B cell (primary cell): Measurements from ENCODE around the gene EFCAB9. TPM values are rescaled to one million over a fixed set of nuclear protein-coding genes. Genes with fewer than 3 reads are reported as not detected.
A peak's percentile ranks its signal among the peaks of the same experiment; 100 is the strongest.
"Not testable (repeated sequence)": the region's sequence is repeated elsewhere in the genome, so short reads cannot be mapped to it uniquely, and the experiment has no call there.

Experiments used
- ATAC-seq: fragments of 200-7000 bp; cut with Tn5 transposase; one replicate; pipeline ENCODE4 v1.10.0; 2021; ENCODE audit warnings: low read depth, mild to moderate bottlenecking, moderate number of reproducible peaks, moderate library complexity
- CTCF ChIA-PET: fragments of 350-600 bp; sonication (Branson Sonifier 250); formaldehyde crosslinking; loops from one replicate; lab custom pipeline; 2021; ENCODE audit warnings: antibody characterized with exemption, inconsistent platforms; lab: Charles Lee
- POLR2A ChIA-PET: fragments of 350-600 bp; sonication (Branson Sonifier 250); formaldehyde crosslinking; loops from one replicate; lab custom pipeline; 2021; ENCODE audit warnings: antibody characterized with exemption; lab: Charles Lee
- DNase-seq: peaks from one replicate; pipeline ENCODE4 v3.0.0; 2013
- H2AFZ ChIP-seq: 2 replicates; pipeline ENCODE4 v1.6.1; 2012; ENCODE audit warnings: mild to moderate bottlenecking, low read depth, low read length; ENCODE audit not compliant: insufficient read depth, poor library complexity, severe bottlenecking
- H3K27ac ChIP-seq, 2 donors: 1 replicate in 1 of 2; 2 replicates in 1 of 2; pipeline ENCODE4 v1.5.1; 2012 to 2013; ENCODE audit warnings: low read length in 2 of 2, mild to moderate bottlenecking in 2 of 2, moderate library complexity in 1 of 2
- H3K27me3 ChIP-seq, 4 experiments: fragments of 200-600 bp in 1 of 4; sonication (generic) in 1 of 4; replicated peaks in 1 of 4; 1 replicate in 2 of 4; 2 replicates in 2 of 4; pipeline versions ENCODE4 v1.6.1 to v1.7.0; 2013 to 2016; ENCODE audit warnings: low read length in 3 of 4, mild to moderate bottlenecking in 2 of 4, mixed read lengths in 1 of 4, moderate library complexity in 1 of 4; ENCODE audit not compliant: insufficient read depth in 4 of 4, control insufficient read depth in 3 of 4; ENCODE audit errors: control extremely low read depth in 1 of 4
- H3K36me3 ChIP-seq, 2 experiments: replicated peaks in 1 of 2; 1 replicate in 1 of 2; 2 replicates in 1 of 2; pipeline versions ENCODE4 v1.6.1 to v1.7.1; 2013; ENCODE audit warnings: low read length in 1 of 2; ENCODE audit not compliant: insufficient read depth in 2 of 2, control insufficient read depth in 1 of 2; ENCODE audit errors: control extremely low read depth in 1 of 2, extremely low read depth in 1 of 2
- H3K4me1 ChIP-seq, 2 donors: fragments of 200-600 bp in 1 of 2; sonication (generic) in 1 of 2; 1 replicate in 1 of 2; 2 replicates in 1 of 2; pipeline versions ENCODE4 v1.5.1 to v1.6.1; 2013 to 2017; ENCODE audit warnings: low read length in 2 of 2; ENCODE audit not compliant: control insufficient read depth in 2 of 2, insufficient read depth in 2 of 2
- H3K4me2 ChIP-seq: replicated peaks from 2 replicates; pipeline ENCODE3; 2012; ENCODE audit warnings: mild to moderate bottlenecking, low read depth, low read length; ENCODE audit not compliant: poor library complexity, severe bottlenecking
- H3K4me3 ChIP-seq, 5 experiments: fragments of 200-600 bp in 1 of 5; sonication (generic) in 1 of 5; 1 replicate in 3 of 5; 2 replicates in 2 of 5; pipeline versions ENCODE4 v1.5.1 to v1.7.0; 2011 to 2016; ENCODE audit warnings: low read length in 4 of 5, mild to moderate bottlenecking in 4 of 5, low read depth in 2 of 5, control low read depth in 1 of 5, moderate library complexity in 1 of 5; ENCODE audit not compliant: insufficient read depth in 1 of 5; ENCODE audit errors: control extremely low read depth in 1 of 5, extremely low read depth in 1 of 5
- H3K79me2 ChIP-seq: fragments of 200-600 bp; sonication (generic); one replicate; pipeline ENCODE4 v1.6.0; 2016; ENCODE audit warnings: low read length; ENCODE audit not compliant: control insufficient read depth, insufficient read depth
- H3K9ac ChIP-seq: fragments of 200-600 bp; sonication (generic); 2 replicates; pipeline ENCODE4 v1.6.1; 2017; ENCODE audit warnings: mild to moderate bottlenecking, low read length, moderate library complexity
- H3K9me3 ChIP-seq, 3 donors: one replicate each; pipeline versions ENCODE4 v1.6.1 to v1.7.1; 2013; ENCODE audit warnings: low read length in 2 of 3; ENCODE audit not compliant: control insufficient read depth in 2 of 3, insufficient read depth in 1 of 3; ENCODE audit errors: control extremely low read depth in 1 of 3
- H4K20me1 ChIP-seq: 2 replicates; pipeline ENCODE4 v1.6.0; 2012; ENCODE audit warnings: mild to moderate bottlenecking, low read length; ENCODE audit not compliant: insufficient read depth, control insufficient read depth, poor library complexity, severe bottlenecking
- H3K27ac Mint-ChIP-seq: one replicate; pipeline ENCODE4 v1.8.0; 2021; ENCODE audit warnings: mixed read lengths
- H3K27me3 Mint-ChIP-seq: one replicate; pipeline ENCODE4 v1.8.0; 2021; ENCODE audit warnings: mixed read lengths
- H3K4me1 Mint-ChIP-seq: one replicate; pipeline ENCODE4 v1.8.0; 2021; ENCODE audit warnings: mixed read lengths
- H3K4me3 Mint-ChIP-seq: one replicate; pipeline ENCODE4 v1.8.0; 2021; ENCODE audit warnings: mixed read lengths
- H3K9me3 Mint-ChIP-seq: one replicate; pipeline ENCODE4 v1.8.0; 2022; ENCODE audit warnings: mixed read lengths; ENCODE audit not compliant: insufficient read depth
- EZH2 ChIP-seq: IDR thresholded peaks from 2 replicates; pipeline ENCODE4 v1.6.1; 2012; ENCODE audit warnings: borderline replicate concordance, low read depth, mild to moderate bottlenecking, moderate library complexity, low read length; ENCODE audit not compliant: insufficient read depth, poor library complexity, severe bottlenecking
- WGBS: methylation state at CpG from one replicate; pipeline ENCODE4 v1.1.5; 2013; ENCODE audit warnings: missing lambda C conversion rate; ENCODE audit not compliant: insufficient coverage; 5-methylcytosine and 5-hydroxymethylcytosine counted together
- intact Hi-C: fragments of 100-400 bp; cut with micrococcal nuclease; formaldehyde crosslinking; loops from one replicate; pipeline ENCODE4 v1.10.0; 2022
- polyA plus RNA-seq: library from polyadenylated mRNA; depleted of rRNA; stranded (reverse); fragments of >200 nt; gene quantifications from 2 replicates; pipeline ENCODE4 v1.2.3, GENCODE V29; 2012
- total RNA-seq, 2 donors: library from RNA; stranded (reverse); fragments of 120-200 nt in 1 of 2; gene quantifications; 1 replicate in 1 of 2; 2 replicates in 1 of 2; pipeline versions ENCODE4 v1.2.3 to v1.2.4, GENCODE V29; 2013 to 2022
- TF ChIP-seq, protein P1 (sequence below): fragments of 200-600 bp; IDR thresholded peaks from one replicate; pipeline ENCODE4 v1.8.0; 2022; ENCODE audit warnings: antibody characterized with exemption, mild to moderate bottlenecking

EFCAB9 gene
- total and polyA plus RNA-seq, 2 donors (not counting 1 experiment from before 2014, with no cell fraction given), result not detected

DNA sequence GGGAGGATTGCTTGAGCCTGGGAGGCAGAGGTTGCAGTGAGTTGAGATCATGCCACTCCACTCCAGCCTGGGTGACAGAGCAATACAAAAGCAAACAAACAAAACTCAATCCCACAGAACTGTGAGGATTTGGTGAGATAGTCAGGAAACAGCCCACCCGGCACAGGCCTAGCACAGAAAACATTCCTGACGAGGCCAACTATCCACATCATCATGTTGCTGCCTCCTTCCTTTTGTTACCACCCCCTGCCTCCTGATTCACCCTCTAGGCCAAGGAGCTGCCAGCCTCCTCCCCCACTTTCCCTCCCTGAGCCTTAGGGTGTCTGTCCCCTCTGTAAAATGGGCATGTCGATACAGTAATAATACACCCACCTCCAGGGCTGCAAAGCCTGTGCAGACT is 44.9 kb upstream of the EFCAB9 start:
- Histone ChIP-seq H3K4me2 (no peak overlapping the region), H3K9ac (no peak overlapping the region), H3K27me3 (no peaks in the 10 kb centered on the region), H3K4me1 (peaks cover 34 to 45% of the 10 kb centered on the region in 2 donors), H3K27ac (peak overlapping the region in 1 of 2 donors; percentile 48), H3K9me3 (no peaks in the 10 kb centered on the region), H3K4me3 (no peak overlapping the region), H3K79me2 (peaks cover 95% of the 10 kb centered on the region), H3K36me3 (peaks cover 4 to 65% of the 10 kb centered on the region in 2 experiments), H2AFZ (no peak overlapping the region), H4K20me1 (peaks cover 97% of the 10 kb centered on the region)
- TF ChIP-seq EZH2, result no peak
- TF ChIP-seq, protein P1, sequence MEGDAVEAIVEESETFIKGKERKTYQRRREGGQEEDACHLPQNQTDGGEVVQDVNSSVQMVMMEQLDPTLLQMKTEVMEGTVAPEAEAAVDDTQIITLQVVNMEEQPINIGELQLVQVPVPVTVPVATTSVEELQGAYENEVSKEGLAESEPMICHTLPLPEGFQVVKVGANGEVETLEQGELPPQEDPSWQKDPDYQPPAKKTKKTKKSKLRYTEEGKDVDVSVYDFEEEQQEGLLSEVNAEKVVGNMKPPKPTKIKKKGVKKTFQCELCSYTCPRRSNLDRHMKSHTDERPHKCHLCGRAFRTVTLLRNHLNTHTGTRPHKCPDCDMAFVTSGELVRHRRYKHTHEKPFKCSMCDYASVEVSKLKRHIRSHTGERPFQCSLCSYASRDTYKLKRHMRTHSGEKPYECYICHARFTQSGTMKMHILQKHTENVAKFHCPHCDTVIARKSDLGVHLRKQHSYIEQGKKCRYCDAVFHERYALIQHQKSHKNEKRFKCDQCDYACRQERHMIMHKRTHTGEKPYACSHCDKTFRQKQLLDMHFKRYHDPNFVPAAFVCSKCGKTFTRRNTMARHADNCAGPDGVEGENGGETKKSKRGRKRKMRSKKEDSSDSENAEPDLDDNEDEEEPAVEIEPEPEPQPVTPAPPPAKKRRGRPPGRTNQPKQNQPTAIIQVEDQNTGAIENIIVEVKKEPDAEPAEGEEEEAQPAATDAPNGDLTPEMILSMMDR, result no peak
- H3K27ac Mint-ChIP-seq, result no peak overlapping the region
- intact Hi-C loops, result no loop called here
- H3K9me3 Mint-ChIP-seq, result no peaks in the 10 kb centered on the region
- CTCF ChIA-PET, result interaction anchor here (0.6 kb wide), 1 partner anchor 37 kb away, joined by 3 read pairs; no protein-coding TSS in a partner anchor
- H3K4me3 Mint-ChIP-seq, result no peak overlapping the region
- DNase-seq, result no peak
- ATAC-seq, result no peak
- POLR2A ChIA-PET, result interaction anchor here (0.5 kb wide), 1 partner anchor 40 kb away, joined by 4 read pairs; no protein-coding TSS in a partner anchor
- H3K4me1 Mint-ChIP-seq, result peaks cover 68% of the 10 kb centered on the region
- 100% methylated on average over 2 of the region's 3 CpGs for WGBS
- no peaks in the 10 kb centered on the region for H3K27me3 Mint-ChIP-seq

DNA sequence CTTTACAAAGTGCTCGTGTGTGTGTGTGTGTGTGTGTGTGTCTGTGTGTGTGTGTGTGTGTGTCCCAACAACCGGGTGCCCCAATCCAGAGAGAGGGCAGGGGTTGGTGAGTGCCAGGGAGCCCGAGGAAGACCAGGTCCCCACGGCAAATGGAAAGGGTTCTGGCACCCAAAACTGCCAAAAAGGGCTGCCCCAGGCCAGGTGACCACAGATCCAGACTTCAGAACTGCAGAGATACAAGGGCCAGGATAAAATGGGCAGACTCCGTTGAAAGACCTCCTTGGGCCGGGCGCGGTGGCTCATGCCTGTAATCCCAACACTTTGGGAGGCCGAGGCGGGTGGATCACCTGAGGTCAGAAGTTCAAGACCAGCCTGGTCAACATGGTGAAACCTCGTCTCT is 44.5 kb upstream of the EFCAB9 start:
- 97% methylated on average over 6 of the region's 11 CpGs for WGBS
- Histone ChIP-seq H3K4me1 (peaks cover 31 to 44% of the 10 kb centered on the region in 2 donors), H4K20me1 (peaks cover 97% of the 10 kb centered on the region), H3K27ac (peak overlapping the region in 1 of 2 donors; percentile 48), H3K36me3 (peaks cover 4 to 68% of the 10 kb centered on the region in 2 experiments), H3K79me2 (peaks cover 95% of the 10 kb centered on the region)
- H3K4me2 ChIP-seq, H3K27me3 Mint-ChIP-seq, H3K9ac ChIP-seq, intact Hi-C loops, H3K4me3 Mint-ChIP-seq, H3K4me3 ChIP-seq, DNase-seq, H2AFZ ChIP-seq, H3K9me3 ChIP-seq, H3K27me3 ChIP-seq, ATAC-seq, H3K9me3 Mint-ChIP-seq: not testable (repeated sequence)
- ChIA-PET POLR2A (interaction anchor here (0.7 kb wide), 1 partner anchor 38 kb away, joined by 6 read pairs; no protein-coding TSS in a partner anchor), CTCF (interaction anchor here (0.6 kb wide), 1 partner anchor 37 kb away, joined by 3 read pairs; no protein-coding TSS in a partner anchor)
- Mint-ChIP-seq H3K27ac (peak overlapping the region; percentile 32), H3K4me1 (peaks cover 68% of the 10 kb centered on the region)
